GM23338 (cell line): ENCODE measurements around the gene PAK1.

Source experiments
- CREB1 ChIP-seq: fragments of 250-450 bp; sonication (Bioruptor Pico); IDR thresholded peaks from 2 replicates; pipeline ENCODE4 v1.5.0; 2020; ENCODE audit warnings: low read depth, mild to moderate bottlenecking, moderate library complexity
- EZH2 ChIP-seq: fragments of 200-600 bp; sonication (generic); IDR thresholded peaks from one replicate; pipeline ENCODE4 v1.8.0; 2017; ENCODE audit warnings: antibody characterized with exemption, mild to moderate bottlenecking, low read depth; ENCODE audit not compliant: unreplicated experiment
- EZH2phosphoT487 ChIP-seq: fragments of 200-600 bp; sonication (generic); IDR thresholded peaks from one replicate; pipeline ENCODE4 v1.8.1; 2018; ENCODE audit warnings: antibody characterized with exemption; ENCODE audit not compliant: unreplicated experiment
- NANOG ChIP-seq: IDR thresholded peaks from 2 replicates; pipeline ENCODE4 v1.6.1; 2016; ENCODE audit warnings: antibody characterized with exemption, borderline replicate concordance
- POLR2AphosphoS5 ChIP-seq: IDR thresholded peaks from 2 replicates; pipeline ENCODE4 v1.6.1; 2016; ENCODE audit warnings: antibody characterized with exemption, low read depth
- TF ChIP-seq, protein P1 (sequence below), 2 experiments: fragments of 200-600 bp in 1 of 2; sonication (generic) in 1 of 2; conservative IDR thresholded peaks; 2 replicates each; pipeline versions ENCODE4 v1.5.1 to v1.6.1; 2016 to 2017; ENCODE audit warnings: antibody characterized with exemption in 2 of 2, low read depth in 2 of 2, mild to moderate bottlenecking in 2 of 2, moderate library complexity in 1 of 2
- TF ChIP-seq, protein P2 (sequence below): fragments of 250-450 bp; sonication (Bioruptor Pico); IDR thresholded peaks from 2 replicates; pipeline ENCODE4 v1.5.0; 2020; ENCODE audit warnings: mild to moderate bottlenecking, moderate library complexity
- TF ChIP-seq, protein P3 (sequence below): IDR thresholded peaks from one replicate; pipeline ENCODE4 v1.6.1; 2018; ENCODE audit warnings: antibody characterized with exemption; ENCODE audit not compliant: unreplicated experiment

DNA sequence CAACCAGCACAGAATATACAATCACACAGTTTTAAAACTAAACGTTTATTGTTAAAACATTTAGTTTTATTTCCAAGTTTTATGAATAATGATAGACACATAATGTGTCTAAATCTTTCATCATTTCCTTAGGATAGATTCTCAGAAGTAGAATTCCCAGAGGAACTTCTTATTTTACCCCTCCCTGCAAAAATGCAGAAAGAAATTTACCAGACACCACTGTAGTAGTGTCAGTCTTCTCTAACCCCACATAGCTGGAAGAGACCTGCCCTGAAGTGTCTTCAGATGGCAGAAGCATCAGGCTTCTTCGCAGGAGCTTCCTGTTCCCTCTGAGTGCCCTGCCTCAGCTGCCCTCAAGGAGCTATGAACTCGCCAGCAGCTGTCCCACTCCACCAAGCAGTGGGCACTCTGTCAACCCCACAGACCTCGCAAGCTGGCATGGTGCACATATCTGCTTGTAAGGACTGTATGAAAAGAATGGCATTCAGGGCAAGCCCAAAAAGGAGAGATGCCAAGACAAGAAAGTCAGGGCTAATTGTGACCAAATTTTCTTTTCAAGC lies 28.5 kb upstream of the PAK1 start:
- TF ChIP-seq POLR2AphosphoS5 (no peak), EZH2 (no peak), EZH2phosphoT487 (no peak), CREB1 (no peak), NANOG (no peak)
- TF ChIP-seq, protein P1, sequence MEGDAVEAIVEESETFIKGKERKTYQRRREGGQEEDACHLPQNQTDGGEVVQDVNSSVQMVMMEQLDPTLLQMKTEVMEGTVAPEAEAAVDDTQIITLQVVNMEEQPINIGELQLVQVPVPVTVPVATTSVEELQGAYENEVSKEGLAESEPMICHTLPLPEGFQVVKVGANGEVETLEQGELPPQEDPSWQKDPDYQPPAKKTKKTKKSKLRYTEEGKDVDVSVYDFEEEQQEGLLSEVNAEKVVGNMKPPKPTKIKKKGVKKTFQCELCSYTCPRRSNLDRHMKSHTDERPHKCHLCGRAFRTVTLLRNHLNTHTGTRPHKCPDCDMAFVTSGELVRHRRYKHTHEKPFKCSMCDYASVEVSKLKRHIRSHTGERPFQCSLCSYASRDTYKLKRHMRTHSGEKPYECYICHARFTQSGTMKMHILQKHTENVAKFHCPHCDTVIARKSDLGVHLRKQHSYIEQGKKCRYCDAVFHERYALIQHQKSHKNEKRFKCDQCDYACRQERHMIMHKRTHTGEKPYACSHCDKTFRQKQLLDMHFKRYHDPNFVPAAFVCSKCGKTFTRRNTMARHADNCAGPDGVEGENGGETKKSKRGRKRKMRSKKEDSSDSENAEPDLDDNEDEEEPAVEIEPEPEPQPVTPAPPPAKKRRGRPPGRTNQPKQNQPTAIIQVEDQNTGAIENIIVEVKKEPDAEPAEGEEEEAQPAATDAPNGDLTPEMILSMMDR (conservative IDR thresholded peaks at IDR 0.05; ENCODE audit: low read depth in 2 of 2) = no peak
- TF ChIP-seq, protein P2, sequence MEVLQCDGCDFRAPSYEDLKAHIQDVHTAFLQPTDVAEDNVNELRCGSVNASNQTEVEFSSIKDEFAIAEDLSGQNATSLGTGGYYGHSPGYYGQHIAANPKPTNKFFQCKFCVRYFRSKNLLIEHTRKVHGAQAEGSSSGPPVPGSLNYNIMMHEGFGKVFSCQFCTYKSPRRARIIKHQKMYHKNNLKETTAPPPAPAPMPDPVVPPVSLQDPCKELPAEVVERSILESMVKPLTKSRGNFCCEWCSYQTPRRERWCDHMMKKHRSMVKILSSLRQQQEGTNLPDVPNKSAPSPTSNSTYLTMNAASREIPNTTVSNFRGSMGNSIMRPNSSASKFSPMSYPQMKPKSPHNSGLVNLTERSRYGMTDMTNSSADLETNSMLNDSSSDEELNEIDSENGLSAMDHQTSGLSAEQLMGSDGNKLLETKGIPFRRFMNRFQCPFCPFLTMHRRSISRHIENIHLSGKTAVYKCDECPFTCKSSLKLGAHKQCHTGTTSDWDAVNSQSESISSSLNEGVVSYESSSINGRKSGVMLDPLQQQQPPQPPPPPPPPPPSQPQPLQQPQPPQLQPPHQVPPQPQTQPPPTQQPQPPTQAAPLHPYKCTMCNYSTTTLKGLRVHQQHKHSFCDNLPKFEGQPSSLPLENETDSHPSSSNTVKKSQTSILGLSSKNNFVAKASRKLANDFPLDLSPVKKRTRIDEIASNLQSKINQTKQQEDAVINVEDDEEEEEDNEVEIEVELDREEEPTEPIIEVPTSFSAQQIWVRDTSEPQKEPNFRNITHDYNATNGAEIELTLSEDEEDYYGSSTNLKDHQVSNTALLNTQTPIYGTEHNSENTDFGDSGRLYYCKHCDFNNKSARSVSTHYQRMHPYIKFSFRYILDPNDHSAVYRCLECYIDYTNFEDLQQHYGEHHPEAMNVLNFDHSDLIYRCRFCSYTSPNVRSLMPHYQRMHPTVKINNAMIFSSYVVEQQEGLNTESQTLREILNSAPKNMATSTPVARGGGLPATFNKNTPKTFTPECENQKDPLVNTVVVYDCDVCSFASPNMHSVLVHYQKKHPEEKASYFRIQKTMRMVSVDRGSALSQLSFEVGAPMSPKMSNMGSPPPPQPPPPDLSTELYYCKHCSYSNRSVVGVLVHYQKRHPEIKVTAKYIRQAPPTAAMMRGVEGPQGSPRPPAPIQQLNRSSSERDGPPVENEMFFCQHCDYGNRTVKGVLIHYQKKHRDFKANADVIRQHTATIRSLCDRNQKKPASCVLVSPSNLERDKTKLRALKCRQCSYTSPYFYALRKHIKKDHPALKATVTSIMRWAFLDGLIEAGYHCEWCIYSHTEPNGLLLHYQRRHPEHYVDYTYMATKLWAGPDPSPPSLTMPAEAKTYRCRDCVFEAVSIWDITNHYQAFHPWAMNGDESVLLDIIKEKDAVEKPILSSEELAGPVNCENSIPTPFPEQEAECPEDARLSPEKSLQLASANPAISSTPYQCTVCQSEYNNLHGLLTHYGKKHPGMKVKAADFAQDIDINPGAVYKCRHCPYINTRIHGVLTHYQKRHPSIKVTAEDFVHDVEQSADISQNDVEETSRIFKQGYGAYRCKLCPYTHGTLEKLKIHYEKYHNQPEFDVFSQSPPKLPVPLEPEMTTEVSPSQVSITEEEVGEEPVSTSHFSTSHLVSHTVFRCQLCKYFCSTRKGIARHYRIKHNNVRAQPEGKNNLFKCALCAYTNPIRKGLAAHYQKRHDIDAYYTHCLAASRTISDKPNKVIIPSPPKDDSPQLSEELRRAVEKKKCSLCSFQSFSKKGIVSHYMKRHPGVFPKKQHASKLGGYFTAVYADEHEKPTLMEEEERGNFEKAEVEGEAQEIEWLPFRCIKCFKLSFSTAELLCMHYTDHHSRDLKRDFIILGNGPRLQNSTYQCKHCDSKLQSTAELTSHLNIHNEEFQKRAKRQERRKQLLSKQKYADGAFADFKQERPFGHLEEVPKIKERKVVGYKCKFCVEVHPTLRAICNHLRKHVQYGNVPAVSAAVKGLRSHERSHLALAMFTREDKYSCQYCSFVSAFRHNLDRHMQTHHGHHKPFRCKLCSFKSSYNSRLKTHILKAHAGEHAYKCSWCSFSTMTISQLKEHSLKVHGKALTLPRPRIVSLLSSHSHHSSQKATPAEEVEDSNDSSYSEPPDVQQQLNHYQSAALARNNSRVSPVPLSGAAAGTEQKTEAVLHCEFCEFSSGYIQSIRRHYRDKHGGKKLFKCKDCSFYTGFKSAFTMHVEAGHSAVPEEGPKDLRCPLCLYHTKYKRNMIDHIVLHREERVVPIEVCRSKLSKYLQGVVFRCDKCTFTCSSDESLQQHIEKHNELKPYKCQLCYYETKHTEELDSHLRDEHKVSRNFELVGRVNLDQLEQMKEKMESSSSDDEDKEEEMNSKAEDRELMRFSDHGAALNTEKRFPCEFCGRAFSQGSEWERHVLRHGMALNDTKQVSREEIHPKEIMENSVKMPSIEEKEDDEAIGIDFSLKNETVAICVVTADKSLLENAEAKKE (CRISPR knock-in tag) = no peak
- TF ChIP-seq, protein P3, sequence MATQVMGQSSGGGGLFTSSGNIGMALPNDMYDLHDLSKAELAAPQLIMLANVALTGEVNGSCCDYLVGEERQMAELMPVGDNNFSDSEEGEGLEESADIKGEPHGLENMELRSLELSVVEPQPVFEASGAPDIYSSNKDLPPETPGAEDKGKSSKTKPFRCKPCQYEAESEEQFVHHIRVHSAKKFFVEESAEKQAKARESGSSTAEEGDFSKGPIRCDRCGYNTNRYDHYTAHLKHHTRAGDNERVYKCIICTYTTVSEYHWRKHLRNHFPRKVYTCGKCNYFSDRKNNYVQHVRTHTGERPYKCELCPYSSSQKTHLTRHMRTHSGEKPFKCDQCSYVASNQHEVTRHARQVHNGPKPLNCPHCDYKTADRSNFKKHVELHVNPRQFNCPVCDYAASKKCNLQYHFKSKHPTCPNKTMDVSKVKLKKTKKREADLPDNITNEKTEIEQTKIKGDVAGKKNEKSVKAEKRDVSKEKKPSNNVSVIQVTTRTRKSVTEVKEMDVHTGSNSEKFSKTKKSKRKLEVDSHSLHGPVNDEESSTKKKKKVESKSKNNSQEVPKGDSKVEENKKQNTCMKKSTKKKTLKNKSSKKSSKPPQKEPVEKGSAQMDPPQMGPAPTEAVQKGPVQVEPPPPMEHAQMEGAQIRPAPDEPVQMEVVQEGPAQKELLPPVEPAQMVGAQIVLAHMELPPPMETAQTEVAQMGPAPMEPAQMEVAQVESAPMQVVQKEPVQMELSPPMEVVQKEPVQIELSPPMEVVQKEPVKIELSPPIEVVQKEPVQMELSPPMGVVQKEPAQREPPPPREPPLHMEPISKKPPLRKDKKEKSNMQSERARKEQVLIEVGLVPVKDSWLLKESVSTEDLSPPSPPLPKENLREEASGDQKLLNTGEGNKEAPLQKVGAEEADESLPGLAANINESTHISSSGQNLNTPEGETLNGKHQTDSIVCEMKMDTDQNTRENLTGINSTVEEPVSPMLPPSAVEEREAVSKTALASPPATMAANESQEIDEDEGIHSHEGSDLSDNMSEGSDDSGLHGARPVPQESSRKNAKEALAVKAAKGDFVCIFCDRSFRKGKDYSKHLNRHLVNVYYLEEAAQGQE = no peak
